GM19395 (cell line): ENCODE measurements around the gene PATJ.

Experiments
- ATAC-seq: cut with Tn5 transposase; IDR thresholded peaks from one replicate; pipeline ENCODE4 v1.9.1; 2021; ENCODE audit warnings: mild to moderate bottlenecking, moderate library complexity; ENCODE audit not compliant: unreplicated experiment

The PATJ gene

GRCh38 chr1:61978796-61979195 lies 236.5 kb downstream of the PATJ start:
- ATAC-seq: no peak

DNA sequence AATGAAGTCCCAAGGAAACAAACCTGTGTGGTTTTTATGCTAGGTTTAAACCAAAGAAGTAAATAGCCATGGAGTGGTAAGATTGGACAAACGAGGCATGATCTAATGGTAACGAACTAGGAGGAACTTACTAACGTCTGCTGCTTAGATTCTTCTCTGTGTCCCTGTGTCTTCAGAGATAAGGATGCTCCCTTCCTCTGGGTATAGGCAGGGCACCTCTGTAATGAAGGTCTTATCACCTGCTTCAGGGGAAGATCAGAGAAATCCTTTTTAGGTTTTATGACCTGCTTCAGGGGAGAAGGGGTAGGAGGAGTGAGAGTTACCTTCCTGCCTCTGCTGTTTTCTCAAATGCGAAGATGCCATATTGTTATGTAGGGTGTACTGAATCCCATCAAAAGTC lies 237.4 kb downstream of the PATJ start:
- no peak for ATAC-seq

- ATAC-seq: no peak
These were observed 238.3 kb downstream of the PATJ start for GRCh38 chr1:61980561-61980960.

DNA sequence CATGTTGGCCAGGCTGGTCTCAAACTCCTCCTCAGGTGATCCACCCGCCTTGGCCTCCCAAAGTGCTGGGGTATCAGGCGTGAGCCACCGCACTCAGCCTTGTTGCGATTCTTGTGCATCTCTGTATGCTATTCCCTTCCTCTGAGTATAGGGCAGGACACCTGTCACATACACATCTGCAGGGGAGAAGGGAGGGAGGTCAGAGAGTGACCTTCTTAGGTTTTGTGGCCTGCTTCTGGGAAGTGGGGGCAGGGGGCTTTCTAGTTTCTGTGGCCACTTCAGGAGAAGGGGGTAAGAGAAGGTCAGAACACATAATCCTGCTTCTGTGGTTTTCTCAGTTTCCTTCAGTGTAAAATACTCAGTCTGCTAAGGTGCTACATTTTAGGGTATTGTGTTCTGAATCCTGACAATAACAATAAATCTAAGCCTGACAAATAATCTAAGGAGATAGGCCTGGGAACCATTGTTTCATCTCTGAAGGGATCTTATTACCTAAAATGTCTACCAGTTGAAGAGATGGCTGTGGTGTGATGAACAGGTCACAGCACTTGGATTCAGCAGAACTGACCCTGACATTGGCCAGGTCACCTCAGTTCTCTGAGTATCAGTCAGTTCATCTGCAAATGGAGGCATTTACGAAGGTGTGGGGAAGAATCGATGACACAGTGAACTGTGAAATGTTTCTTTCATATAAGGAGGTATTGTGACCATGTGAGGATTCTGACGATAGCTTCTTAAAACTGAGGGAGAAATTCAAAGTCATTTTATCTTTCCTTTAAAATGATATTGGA lies 239.8 kb downstream of the PATJ start:
- no peak for ATAC-seq

- ATAC-seq: no peak
These were observed 241.0 kb downstream of the PATJ start for GRCh38 chr1:61983236-61983635.

GRCh38 chr1:61992257-61992656 lies 250.0 kb downstream of the PATJ start:
- no peak for ATAC-seq

DNA sequence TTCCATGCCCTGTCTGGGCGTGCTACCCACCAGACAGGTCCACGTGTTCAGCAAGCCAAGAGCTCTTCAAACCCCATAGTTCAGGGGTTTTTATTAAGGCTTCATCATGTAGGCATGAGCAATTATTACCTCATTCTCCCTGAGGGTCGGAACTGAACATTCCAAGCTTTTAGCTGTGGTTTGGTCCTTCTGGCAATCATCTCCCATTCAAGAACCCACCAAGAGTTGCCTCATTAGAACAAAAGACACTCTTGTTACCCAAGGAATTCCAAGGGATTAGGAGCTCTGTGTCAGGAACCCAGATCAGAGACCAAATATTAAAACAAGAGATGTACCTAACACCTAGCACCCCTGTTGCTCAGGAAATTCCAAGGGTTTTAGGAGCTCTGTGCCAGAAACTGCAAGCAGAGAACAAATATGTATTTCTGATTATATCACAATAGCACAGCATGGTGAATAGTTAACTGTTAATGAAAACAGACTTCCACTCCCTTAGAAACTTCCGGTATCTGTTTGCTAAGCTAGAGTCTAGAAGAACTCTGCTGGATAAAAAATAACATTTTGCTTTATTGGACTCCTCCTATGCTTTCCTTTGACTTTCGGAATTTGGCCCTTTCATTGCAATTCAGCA lies 251.2 kb downstream of the PATJ start:
- no peak for ATAC-seq

- ATAC-seq: no peak
These were observed 253.4 kb downstream of the PATJ start for GRCh38 chr1:61995641-61996040.

DNA sequence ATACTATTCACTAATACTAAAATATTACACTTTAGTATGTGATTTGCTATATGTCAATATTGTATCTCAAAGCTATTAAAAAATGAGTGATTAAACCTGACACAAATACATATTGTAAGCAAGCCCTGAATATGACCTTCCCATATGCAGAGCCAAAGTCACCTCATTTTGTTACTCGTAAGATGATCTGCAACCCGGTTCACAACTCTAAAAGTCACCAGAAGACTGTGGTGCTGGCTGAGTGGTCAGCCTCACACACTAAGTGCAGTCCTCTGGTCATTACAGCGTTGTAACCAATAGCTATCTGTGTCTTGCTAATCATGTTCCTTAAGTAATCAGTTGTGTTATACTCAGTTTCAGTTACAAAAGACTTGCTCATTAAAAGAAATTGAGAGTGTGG lies 254.8 kb downstream of the PATJ start:
- no peak for ATAC-seq

GRCh38 chr1:62003777-62004176 lies 261.5 kb downstream of the PATJ start:
- no peak for ATAC-seq

- no peak for ATAC-seq
These were observed 264.4 kb downstream of the PATJ start for GRCh38 chr1:62006690-62007089.

DNA sequence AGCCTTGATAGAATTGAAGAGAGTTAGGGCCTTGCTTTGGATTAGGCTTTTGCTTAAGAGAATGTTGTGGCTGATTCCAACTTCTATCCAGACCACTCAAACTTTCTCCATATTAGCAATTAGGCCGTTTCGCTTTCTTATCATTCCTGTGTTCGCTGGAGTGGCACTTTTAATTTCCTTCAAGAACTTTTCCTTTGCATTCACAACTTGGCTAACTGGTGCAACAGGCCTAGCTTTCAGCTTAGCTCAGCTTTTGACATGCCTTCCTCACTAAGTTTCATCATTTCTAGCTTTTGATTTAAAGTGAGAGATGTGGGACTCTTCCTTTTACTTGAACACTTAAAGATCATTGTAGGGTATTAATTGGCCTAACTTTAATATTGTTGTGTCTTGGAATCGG lies 268.7 kb downstream of the PATJ start:
- no peak for ATAC-seq

GRCh38 chr1:62012095-62012494 lies 269.8 kb downstream of the PATJ start:
- ATAC-seq: no peak

GRCh38 chr1:62012836-62013235 lies 270.6 kb downstream of the PATJ start:
- no peak for ATAC-seq

- ATAC-seq: no peak
These were observed 271.0 kb downstream of the PATJ start for GRCh38 chr1:62013264-62013663.

GRCh38 chr1:62022382-62022983 lies 280.2 kb downstream of the PATJ start:
- no peak for ATAC-seq

DNA sequence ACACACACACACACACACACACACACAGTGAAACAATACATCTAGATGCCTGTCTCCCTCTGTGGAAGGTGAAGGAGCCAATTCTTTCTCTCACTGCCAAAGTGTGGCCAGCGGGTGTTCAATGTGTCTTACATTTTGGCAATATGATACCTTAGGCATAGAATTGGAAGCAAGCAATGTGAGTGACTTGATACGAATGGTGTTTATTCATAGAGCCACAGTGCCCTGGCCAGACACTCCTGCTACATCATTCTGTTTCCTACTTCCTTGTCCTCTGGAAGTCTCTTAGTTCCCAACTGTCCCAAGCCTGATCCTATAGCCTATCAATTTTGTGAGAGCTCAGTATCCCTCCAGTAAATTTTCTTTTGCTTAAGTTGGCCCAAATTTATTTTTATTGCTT lies 282.4 kb downstream of the PATJ start:
- no peak for ATAC-seq

GRCh38 chr1:62025154-62025553 lies 282.9 kb downstream of the PATJ start:
- ATAC-seq: no peak

GRCh38 chr1:62025892-62026291 lies 283.6 kb downstream of the PATJ start:
- ATAC-seq: no peak

GRCh38 chr1:62029704-62030103 lies 287.4 kb downstream of the PATJ start:
- ATAC-seq: no peak

DNA sequence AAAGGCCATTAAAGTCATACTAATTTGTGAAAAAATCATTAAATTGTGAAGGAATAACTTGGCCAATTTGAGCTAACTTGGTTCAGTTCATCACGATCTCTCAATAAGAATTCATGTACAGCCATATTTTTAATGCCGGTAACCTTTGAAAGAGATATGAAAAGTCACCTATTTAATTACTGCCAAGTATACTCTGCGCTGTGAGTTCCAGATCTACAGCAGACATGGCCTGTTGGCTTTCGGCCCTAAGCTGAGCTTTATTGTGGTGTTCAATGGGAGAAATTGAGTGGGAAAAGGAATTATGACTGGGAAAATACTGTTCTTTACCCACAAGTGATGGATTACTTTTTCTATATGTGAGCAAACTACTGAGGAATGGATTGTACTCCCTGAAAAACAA lies 292.5 kb downstream of the PATJ start:
- ATAC-seq: no peak

- no peak for ATAC-seq
These were observed 295.0 kb downstream of the PATJ start for GRCh38 chr1:62037274-62037673.
